Fibroblast of peridontal ligament (primary cell): ENCODE results near the gene H3-3A.

Experiments used
- DNase-seq: peaks from one replicate; pipeline ENCODE4 v3.0.0-alpha.2; 2010; ENCODE audit errors: extremely low read depth

H3-3A gene

DNA sequence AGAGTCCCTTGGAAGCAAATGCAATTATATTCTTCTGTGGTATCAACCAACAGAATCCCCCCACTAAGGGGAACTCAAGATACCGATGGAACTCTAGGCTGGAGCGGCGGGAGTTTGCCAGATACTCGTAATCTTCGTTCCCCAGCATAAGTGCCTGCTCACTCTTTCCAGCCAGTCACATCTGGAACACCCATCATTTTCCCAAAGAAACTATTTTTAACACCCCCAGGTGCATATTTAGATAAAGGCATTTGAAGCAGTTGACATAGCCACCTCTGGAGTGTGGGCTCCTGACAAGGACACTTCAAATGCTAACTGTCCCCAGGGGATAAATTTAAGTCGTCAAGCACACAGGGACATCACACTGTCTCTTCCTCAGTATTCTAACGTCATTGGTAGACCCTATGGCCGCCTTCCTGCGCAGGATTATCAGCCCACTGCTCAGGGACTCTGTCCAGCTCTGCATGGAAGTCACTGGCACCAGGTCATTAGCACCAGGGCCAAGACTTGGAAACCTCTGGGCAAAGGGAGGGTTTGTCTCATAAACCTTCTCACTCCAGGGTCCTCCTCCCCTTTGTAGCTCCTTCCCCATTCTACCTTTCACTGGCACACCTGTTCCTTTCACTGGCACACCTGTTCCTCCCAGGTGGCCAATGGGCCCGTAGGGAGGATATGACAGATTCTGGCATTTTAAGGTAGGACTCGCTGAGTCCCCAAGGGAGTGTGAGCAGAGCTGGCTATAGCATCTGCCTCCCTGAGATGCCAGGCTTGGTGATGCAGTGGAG is 48.8 kb downstream of the H3-3A start:
- DNase-seq = no peak

DNA sequence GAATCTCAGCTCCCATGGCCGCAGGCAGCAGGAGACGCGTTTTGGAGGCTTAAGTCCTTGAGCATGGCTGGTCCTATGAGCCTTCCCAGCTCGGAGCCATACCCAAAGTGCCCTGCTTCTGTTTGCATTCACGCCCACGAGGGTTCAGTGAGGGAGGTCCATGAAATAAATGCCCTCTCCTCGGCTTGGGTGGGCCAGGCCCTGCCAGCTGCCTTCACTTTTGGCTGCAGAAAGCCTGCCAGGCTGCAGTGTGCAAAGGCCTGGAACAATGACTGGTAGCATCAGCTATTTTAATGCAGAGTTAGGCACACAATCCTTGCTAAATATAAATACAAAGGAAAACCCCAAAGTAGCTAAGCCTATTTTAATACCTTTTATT is 49.4 kb downstream of the H3-3A start:
- no peak for DNase-seq

DNA sequence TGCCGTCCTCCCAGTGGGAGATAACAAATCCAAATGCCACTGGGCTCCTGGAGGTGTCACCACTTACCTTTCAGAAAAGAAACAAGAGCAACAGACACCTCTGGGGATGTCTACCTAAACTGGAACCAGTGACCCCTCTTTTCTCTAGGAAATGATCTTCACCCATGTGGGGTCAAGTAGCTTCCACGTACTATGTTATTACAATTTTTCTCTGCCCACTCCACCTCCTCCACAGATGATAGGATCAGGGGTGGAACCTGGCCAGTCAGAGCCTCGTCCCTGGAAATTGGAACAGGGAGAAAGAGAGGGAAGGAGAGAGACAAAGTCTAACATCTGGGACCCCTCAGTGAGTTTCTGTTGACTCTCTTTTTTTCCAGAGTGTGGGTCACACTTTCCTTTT is 50.1 kb downstream of the H3-3A start:
- DNase-seq = no peak

DNA sequence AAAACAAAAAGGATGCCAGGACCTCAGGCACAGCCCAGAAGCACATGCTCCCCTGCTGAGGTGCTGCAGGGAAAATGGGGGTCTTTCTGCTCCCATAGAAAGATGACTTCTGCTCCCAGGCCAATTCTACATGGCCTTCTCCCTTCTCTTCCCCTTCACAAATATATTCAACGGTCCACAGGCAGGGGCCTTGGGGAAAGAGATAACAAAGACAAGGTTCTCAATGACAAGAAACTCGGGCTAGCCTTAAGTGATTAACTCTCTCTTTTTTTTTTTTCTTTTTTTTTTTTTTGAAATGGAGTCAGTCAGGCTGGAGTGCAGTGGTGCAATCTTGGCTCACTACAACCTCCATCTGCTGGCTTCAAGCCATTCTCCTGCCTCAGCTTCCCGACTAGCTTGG is 54.2 kb downstream of the H3-3A start:
- DNase-seq = no peak

DNA sequence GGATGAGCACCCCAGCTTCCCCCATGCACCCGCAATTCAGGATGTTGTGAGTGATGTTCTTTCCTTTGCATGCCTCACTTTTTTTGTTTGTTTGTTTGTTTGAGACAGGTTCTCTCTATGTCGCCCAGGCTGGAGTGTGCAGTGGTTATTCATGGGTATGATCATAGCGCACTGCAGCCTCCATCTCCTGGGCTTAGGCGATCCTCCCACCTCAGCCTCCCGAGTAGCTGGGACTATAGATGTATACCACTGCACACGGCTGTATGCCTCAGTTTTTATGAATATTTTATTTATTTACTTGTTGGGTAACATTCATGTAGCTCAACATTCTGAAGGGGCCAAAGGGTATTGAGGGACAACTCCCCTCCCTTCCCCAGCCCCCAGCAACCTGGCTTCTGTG is 54.8 kb downstream of the H3-3A start:
- no peak for DNase-seq

DNA sequence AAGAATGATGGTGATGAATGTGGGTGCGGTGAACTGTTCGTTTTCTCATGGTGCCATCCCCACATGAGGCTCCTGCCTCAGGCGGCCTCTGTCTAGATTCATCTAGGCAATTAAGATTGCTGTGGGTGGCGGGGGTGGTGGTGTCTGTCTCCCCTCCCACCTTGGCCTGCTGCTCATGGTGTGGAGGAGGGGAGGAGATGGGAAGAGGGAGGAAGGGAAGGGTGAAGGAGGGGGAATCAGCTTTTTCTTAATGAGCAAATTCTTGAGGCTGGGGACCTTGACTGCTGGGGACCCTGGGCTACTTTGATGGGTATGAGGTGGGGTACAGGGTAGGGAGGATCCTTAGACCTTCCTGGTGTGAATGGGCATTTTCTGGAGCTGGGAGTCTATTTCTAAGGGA is 55.8 kb downstream of the H3-3A start:
- no peak for DNase-seq

DNA sequence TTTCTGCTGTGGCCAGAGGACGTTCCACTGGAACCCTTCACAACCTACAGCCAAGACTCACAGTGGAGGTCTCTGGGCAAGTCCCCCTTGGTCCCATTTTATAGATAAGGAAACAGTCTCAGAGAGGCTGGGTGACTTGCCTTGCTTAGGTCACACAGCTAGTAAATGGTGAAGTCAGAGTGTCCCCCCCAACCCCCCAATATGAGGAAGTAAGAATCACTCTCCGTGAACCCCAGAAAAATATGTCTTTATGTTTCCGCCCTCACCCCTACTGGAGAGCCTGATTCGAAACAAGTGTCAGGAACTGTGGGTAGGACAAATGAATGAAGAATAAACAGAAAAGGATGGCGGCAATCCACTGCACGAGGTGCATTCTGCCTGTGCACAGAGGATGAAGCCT is 56.7 kb downstream of the H3-3A start:
- DNase-seq = no peak

DNA sequence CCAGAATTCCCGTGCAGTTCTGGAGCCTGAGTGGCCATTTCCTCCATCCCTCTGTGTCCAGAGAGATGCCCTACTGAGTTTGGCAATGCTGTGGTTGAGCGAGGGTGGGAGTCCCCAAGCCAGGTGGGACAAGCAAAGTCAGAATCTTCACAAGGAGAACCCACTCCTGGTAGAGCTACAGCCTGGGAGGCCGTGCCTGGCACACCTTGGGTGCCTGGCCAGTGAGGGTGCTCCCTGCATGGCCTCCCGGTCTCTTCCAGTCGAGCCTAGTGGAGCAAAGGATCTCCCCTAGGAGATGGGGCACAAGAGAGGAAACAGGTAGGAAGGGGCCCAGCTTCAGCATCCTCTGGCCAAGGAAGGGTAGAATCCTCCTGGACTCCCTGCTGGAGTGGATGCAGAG is 57.9 kb downstream of the H3-3A start:
- no peak for DNase-seq

DNA sequence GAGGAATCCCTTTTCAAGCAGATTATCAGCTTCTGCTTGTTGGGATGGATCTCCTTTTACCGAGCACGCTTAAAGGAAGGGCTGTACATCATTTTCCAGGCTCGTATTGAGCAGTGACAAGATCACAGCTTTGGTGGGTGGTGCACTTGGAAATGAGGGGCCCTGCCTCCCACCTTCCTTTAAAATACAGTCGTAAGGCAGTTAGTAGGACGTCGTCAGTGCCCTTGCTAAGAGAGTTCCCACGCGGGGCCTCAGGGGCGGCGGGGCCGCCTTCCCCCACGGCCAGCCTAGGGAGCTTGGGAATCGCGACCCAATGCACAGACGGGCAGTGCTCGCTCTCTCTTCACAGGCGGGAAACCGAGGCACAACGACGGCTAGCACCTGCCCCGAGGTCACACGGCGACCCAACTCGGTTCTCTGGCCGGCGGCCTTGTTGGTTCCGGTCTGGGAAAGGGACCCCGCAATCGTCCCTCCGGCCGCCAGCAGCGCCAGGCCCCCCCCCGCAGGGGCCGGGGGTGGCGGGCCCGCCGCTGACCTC is 58.6 kb downstream of the H3-3A start:
- DNase-seq = no peak
